Loucy (cell line): Measurements from ENCODE around the gene OGG1.

ENCODE experiments used
- H2AFZ ChIP-seq: fragments of 200-600 bp; sonication (generic); 2 replicates; pipeline ENCODE4 v1.6.0; 2016; ENCODE audit warnings: antibody characterized with exemption, mild to moderate bottlenecking, low read length, moderate library complexity
- H3F3A ChIP-seq: fragments of 200-600 bp; 2 replicates; pipeline ENCODE4 v1.6.0; 2016; ENCODE audit warnings: antibody characterized with exemption, low read depth, mild to moderate bottlenecking
- H3K27me3 ChIP-seq: fragments of 200-600 bp; sonication (generic); 2 replicates; pipeline ENCODE4 v1.6.1; 2014; ENCODE audit warnings: low read length, mild to moderate bottlenecking; ENCODE audit not compliant: insufficient read depth, poor library complexity, severe bottlenecking
- H3K36me3 ChIP-seq: fragments of 200-600 bp; sonication (generic); 2 replicates; pipeline ENCODE4 v1.6.1; 2016; ENCODE audit warnings: low read length; ENCODE audit not compliant: insufficient read depth
- H3K4me1 ChIP-seq: fragments of 200-600 bp; sonication (generic); 2 replicates; pipeline ENCODE4 v1.5.1; 2014; ENCODE audit warnings: low read length, mild to moderate bottlenecking; ENCODE audit not compliant: insufficient read depth, poor library complexity, severe bottlenecking
- H3K4me2 ChIP-seq: fragments of 200-600 bp; sonication (generic); 2 replicates; pipeline ENCODE4 v1.6.0; 2014; ENCODE audit warnings: antibody characterized with exemption, low read length, low read depth, mild to moderate bottlenecking; ENCODE audit not compliant: poor library complexity, severe bottlenecking
- H3K4me3 ChIP-seq: fragments of 200-600 bp; sonication (generic); 2 replicates; pipeline ENCODE4 v1.5.1; 2014; ENCODE audit warnings: low read length, mild to moderate bottlenecking, mixed read lengths; ENCODE audit not compliant: poor library complexity, severe bottlenecking
- H3K79me2 ChIP-seq: fragments of 200-600 bp; sonication (generic); 2 replicates; pipeline ENCODE4 v1.6.1; 2014; ENCODE audit warnings: low read length; ENCODE audit not compliant: insufficient read depth
- H3K9ac ChIP-seq: fragments of 200-600 bp; sonication (generic); 2 replicates; pipeline ENCODE4 v1.6.0; 2014; ENCODE audit warnings: mild to moderate bottlenecking, low read depth, low read length, moderate library complexity; ENCODE audit not compliant: poor library complexity, severe bottlenecking
- H3K9me2 ChIP-seq: fragments of 200-600 bp; sonication (generic); replicated peaks from 2 replicates; pipeline ENCODE4 v1.6.1; 2016; ENCODE audit warnings: low read depth, low read length, mixed read lengths
- H3K9me3 ChIP-seq: fragments of 200-600 bp; sonication (generic); 2 replicates; pipeline ENCODE4 v1.6.1; 2014; ENCODE audit warnings: mild to moderate bottlenecking, antibody characterized with exemption, low read length, low read depth; ENCODE audit not compliant: insufficient read depth
- H4K20me1 ChIP-seq: fragments of 200-600 bp; sonication (generic); 2 replicates; pipeline ENCODE4 v1.6.0; 2014; ENCODE audit warnings: antibody characterized with exemption, low read length, mild to moderate bottlenecking; ENCODE audit not compliant: insufficient read depth, poor library complexity, severe bottlenecking
- CTCF ChIP-seq: fragments of 200-600 bp; sonication (generic); conservative IDR thresholded peaks from 2 replicates; pipeline ENCODE4 v1.5.1; 2014; ENCODE audit warnings: mild to moderate bottlenecking, antibody characterized with exemption, low read length
- EZH2phosphoT487 ChIP-seq: fragments of 200-600 bp; IDR thresholded peaks from 2 replicates; pipeline ENCODE4 v1.6.1; 2018; ENCODE audit warnings: antibody characterized with exemption, mild to moderate bottlenecking, moderate library complexity, borderline replicate concordance

OGG1 gene

GRCh38 chr3:9730657-9731205, 19.0 kb upstream of the OGG1 start:
- Histone ChIP-seq H3F3A (peaks cover 7% of the 10 kb centered on the region; the same call in 1 of the 2 replicates), H3K36me3 (peaks cover 16% of the 10 kb centered on the region), H3K9me3 (no peaks in the 10 kb centered on the region), H3K4me2 (peak overlapping the region; percentile 73), H3K79me2 (peaks cover 46% of the 10 kb centered on the region), H3K4me3 (peak overlapping the region; percentile 91), H3K9ac (peak overlapping the region; percentile 98), H3K4me1 (peaks cover 57% of the 10 kb centered on the region), H3K9me2 (no peaks in the 10 kb centered on the region), H4K20me1 (peaks cover 41% of the 10 kb centered on the region), H2AFZ (peak overlapping the region; percentile 96), H3K27me3 (peaks cover 6% of the 10 kb centered on the region)
- TF ChIP-seq EZH2phosphoT487 (no peak), CTCF (no peak)

GRCh38 chr3:9731206-9732079, 18.3 kb upstream of the OGG1 start, which contains the start of gene BRPF1:
Gene BRPF1, plus strand, starts transcription at chr3:9731735. Its CDS starts 2,406 bp downstream, at chr3:9734141.
- no peaks in the 10 kb centered on the region for H3K9me3 ChIP-seq
- peaks cover 6% of the 10 kb centered on the region for H3K27me3 ChIP-seq
- TF ChIP-seq CTCF (no peak), EZH2phosphoT487 (no peak)
- peaks cover 45% of the 10 kb centered on the region for H4K20me1 ChIP-seq
- peaks cover 53% of the 10 kb centered on the region for H3K79me2 ChIP-seq
- H3K36me3 ChIP-seq = peaks cover 18% of the 10 kb centered on the region
- peak within 1 kb of the TSS; percentile 91 for H3K4me3 ChIP-seq
- peaks cover 7% of the 10 kb centered on the region; the same call in 1 of the 2 replicates for H3F3A ChIP-seq
- peak within 1 kb of the TSS; percentile 98 for H3K9ac ChIP-seq
- H2AFZ ChIP-seq = peak within 1 kb of the TSS; percentile 96
- H3K4me1 ChIP-seq = peaks cover 62% of the 10 kb centered on the region
- H3K4me2 ChIP-seq = peak within 1 kb of the TSS; percentile 97
- no peaks in the 10 kb centered on the region for H3K9me2 ChIP-seq

- no peaks in the 10 kb centered on the region for H3K9me2 ChIP-seq
- peak overlapping the region; percentile 98 for H3K9ac ChIP-seq
- TF ChIP-seq EZH2phosphoT487 (no peak), CTCF (no peak)
- H3K36me3 ChIP-seq = peaks cover 26% of the 10 kb centered on the region
- peaks cover 53% of the 10 kb centered on the region for H4K20me1 ChIP-seq
- H3F3A ChIP-seq = peaks cover 7% of the 10 kb centered on the region; the same call in 1 of the 2 replicates
- H3K4me3 ChIP-seq = peak overlapping the region; percentile 91
- H3K4me2 ChIP-seq = peak overlapping the region; percentile 97
- H3K9me3 ChIP-seq = no peaks in the 10 kb centered on the region
- peaks cover 6% of the 10 kb centered on the region for H3K27me3 ChIP-seq
- peaks cover 61% of the 10 kb centered on the region for H3K79me2 ChIP-seq
- peaks cover 69% of the 10 kb centered on the region for H3K4me1 ChIP-seq
- H2AFZ ChIP-seq = peak overlapping the region; percentile 84
Observed at GRCh38 chr3:9732080-9732739, 17.5 kb upstream of the OGG1 start.
